ENCODE data around the gene DYSF. TPM values are rescaled to one million over a fixed set of nuclear protein-coding genes. Genes with fewer than 3 reads are reported as not detected.

The DYSF gene
- total RNA-seq, 1 experiment from 2014 or later = 0.89 TPM

DNA sequence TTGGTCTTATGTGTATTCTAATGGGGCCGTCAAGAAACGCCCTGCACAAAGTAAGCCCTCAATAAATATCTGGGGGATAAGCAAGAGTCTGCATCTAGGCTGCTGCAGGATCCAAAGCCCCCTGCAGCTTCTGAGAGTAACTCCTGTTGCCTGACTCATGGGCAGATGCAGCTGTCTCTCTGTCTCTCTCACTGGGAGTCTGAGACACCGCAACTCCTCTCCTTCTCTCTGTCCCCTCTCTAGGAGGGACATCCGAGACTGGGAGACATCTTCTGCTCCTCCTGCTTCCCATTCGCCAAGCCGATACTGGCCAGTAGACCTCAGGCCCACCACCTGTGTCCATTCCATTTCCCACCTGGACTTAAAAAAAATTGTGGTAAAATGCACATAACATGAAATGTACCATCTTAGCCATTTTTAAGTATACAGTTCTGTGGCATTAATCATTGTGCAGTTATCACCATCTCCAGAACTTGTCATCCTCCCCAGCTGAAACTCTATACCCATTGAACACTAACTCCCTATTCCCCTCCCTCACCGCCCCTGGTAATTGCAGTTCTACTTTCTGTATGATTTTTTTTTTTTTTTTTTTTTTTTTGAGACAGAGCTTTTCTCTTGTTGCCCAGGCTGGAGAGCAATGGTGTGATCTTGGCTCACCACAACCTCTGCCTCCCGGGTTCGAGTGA lies 20.1 kb downstream of the DYSF start:
- ChIA-PET POLR2A (no interaction called here), RAD21 (ENCODE audit: low non-redundant PET in 1 of 2, low total read pairs in 2 of 2, uncharacterized antibody in 2 of 2, unreplicated experiment in 2 of 2) (no interaction called here), CTCF (interaction anchor here (2.2 kb wide), 1 partner anchor 13 kb away, joined by 5 read pairs; no protein-coding TSS in a partner anchor)
- Histone ChIP-seq H3K36me3 (ENCODE audit: control insufficient read depth in 1 of 2, insufficient read depth in 2 of 2, low read length in 2 of 2) (no peaks in the 10 kb centered on the region), H3K27ac (ENCODE audit: low read depth, low read length) (no peak overlapping the region), H4K20me1 (ENCODE audit: insufficient read depth) (no peaks in the 10 kb centered on the region), H3K79me2 (ENCODE audit: insufficient read depth, low read length) (no peaks in the 10 kb centered on the region), H3K9ac (ENCODE audit: low read length) (no peak overlapping the region), H3K9me3 (ENCODE audit: control insufficient read depth in 1 of 2, insufficient read depth in 1 of 2, low read depth in 1 of 2, low read length in 2 of 2) (no peaks in the 10 kb centered on the region), H3K27me3 (ENCODE audit: insufficient read depth, low read length) (no peaks in the 10 kb centered on the region), H2AFZ (ENCODE audit: low read depth, low read length, poor library complexity, severe bottlenecking) (no peak overlapping the region), H3K4me1 (ENCODE audit: control insufficient read depth in 1 of 2, insufficient read depth in 2 of 2, low read length in 2 of 2) (peaks cover 0 to 5% of the 10 kb centered on the region in 2 experiments; a peak in 2 of 4 replicates), H3K4me2 (ENCODE audit: low read length) (no peak overlapping the region), H3K9me2 (ENCODE audit: insufficient read depth) (no peaks in the 10 kb centered on the region), H3K4me3 (replicated peaks in 1 of 2; ENCODE audit: low read depth in 1 of 2, low read length in 2 of 2) (no peak overlapping the region)
- no peak for ATAC-seq
- TF ChIP-seq FOSL1 (IDR thresholded peaks at IDR 0.05; ENCODE audit: low read depth) = no peak
- TF ChIP-seq, protein P1, sequence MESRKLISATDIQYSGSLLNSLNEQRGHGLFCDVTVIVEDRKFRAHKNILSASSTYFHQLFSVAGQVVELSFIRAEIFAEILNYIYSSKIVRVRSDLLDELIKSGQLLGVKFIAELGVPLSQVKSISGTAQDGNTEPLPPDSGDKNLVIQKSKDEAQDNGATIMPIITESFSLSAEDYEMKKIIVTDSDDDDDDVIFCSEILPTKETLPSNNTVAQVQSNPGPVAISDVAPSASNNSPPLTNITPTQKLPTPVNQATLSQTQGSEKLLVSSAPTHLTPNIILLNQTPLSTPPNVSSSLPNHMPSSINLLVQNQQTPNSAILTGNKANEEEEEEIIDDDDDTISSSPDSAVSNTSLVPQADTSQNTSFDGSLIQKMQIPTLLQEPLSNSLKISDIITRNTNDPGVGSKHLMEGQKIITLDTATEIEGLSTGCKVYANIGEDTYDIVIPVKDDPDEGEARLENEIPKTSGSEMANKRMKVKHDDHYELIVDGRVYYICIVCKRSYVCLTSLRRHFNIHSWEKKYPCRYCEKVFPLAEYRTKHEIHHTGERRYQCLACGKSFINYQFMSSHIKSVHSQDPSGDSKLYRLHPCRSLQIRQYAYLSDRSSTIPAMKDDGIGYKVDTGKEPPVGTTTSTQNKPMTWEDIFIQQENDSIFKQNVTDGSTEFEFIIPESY (IDR thresholded peaks at IDR 0.05; ENCODE audit: extremely low read depth, insufficient replicate concordance, low read length) = no peak
- TF ChIP-seq YY1 (IDR thresholded peaks at IDR 0.05; ENCODE audit: extremely low read depth, insufficient replicate concordance, low read depth, low read length) = no peak
- no peak for TF ChIP-seq SIN3A (IDR thresholded peaks at IDR 0.05; ENCODE audit: low read depth)
- TF ChIP-seq, protein P2, sequence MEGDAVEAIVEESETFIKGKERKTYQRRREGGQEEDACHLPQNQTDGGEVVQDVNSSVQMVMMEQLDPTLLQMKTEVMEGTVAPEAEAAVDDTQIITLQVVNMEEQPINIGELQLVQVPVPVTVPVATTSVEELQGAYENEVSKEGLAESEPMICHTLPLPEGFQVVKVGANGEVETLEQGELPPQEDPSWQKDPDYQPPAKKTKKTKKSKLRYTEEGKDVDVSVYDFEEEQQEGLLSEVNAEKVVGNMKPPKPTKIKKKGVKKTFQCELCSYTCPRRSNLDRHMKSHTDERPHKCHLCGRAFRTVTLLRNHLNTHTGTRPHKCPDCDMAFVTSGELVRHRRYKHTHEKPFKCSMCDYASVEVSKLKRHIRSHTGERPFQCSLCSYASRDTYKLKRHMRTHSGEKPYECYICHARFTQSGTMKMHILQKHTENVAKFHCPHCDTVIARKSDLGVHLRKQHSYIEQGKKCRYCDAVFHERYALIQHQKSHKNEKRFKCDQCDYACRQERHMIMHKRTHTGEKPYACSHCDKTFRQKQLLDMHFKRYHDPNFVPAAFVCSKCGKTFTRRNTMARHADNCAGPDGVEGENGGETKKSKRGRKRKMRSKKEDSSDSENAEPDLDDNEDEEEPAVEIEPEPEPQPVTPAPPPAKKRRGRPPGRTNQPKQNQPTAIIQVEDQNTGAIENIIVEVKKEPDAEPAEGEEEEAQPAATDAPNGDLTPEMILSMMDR (IDR thresholded peaks at IDR 0.05 in 2 of 3, conservative IDR thresholded peaks at IDR 0.05 in 1 of 3; ENCODE audit: borderline replicate concordance in 1 of 3, insufficient read depth in 1 of 3, low read depth in 2 of 3, low read length in 2 of 3) = no peak
- TF ChIP-seq JUND (IDR thresholded peaks at IDR 0.05) = no peak
- TF ChIP-seq ELF1 (IDR thresholded peaks at IDR 0.05; ENCODE audit: borderline replicate concordance, low read depth) = no peak
- TF ChIP-seq RAD21 (IDR thresholded peaks at IDR 0.05; ENCODE audit: low read depth) = no peak
- TF ChIP-seq, protein P3, sequence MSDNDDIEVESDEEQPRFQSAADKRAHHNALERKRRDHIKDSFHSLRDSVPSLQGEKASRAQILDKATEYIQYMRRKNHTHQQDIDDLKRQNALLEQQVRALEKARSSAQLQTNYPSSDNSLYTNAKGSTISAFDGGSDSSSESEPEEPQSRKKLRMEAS (IDR thresholded peaks at IDR 0.05) = no peak
- TF ChIP-seq TCF7L2 (IDR thresholded peaks at IDR 0.05; ENCODE audit: borderline replicate concordance, extremely low read depth, insufficient read depth, insufficient read length) = no peak
- no peak for TF ChIP-seq ZFX (IDR thresholded peaks at IDR 0.05)
- TF ChIP-seq CEBPB (IDR thresholded peaks at IDR 0.05; ENCODE audit: low read depth) = no peak
- TF ChIP-seq POLR2A (IDR thresholded peaks at IDR 0.05; ENCODE audit: borderline replicate concordance, extremely low read depth, insufficient read depth, insufficient read length) = no peak
- no peak for TF ChIP-seq EZH2phosphoT487 (IDR thresholded peaks at IDR 0.05; ENCODE audit: borderline replicate concordance)
- intact Hi-C loops (cut with micrococcal nuclease) = no loop called here
- no TSS peak for BruUV-seq (replicated peaks)
- DNase-seq (ENCODE audit: low read depth, low spot score) = no peak
